Glomerular endothelial cell (primary cell): ENCODE data around the gene SRPK2. TPM values are rescaled to one million over a fixed set of nuclear protein-coding genes. Genes with fewer than 3 reads are reported as not detected.
"Not testable (repeated sequence)": the region's sequence is repeated elsewhere in the genome, so short reads cannot be mapped to it uniquely, and the experiment has no call there.

Experiments used
- DNase-seq: peaks from one replicate; pipeline ENCODE4 v3.0.0-alpha.2; 2011; ENCODE audit warnings: low read depth, low spot score; ENCODE audit errors: extremely low read depth
- total RNA-seq: library from RNA; depleted of rRNA; stranded (reverse); fragments of >200 nt; gene quantifications from 2 replicates; pipeline ENCODE4 v1.2.3, GENCODE V29; 2015

SRPK2 gene
- total RNA-seq, 1 donor from 2014 or later, result 59.6 TPM

- DNase-seq, result no peak
These were observed 120.0 kb downstream of the SRPK2 start for GRCh38 chr7:105268511-105269392.

- DNase-seq, result no peak
These were observed 120.7 kb downstream of the SRPK2 start for GRCh38 chr7:105268056-105268455.

GRCh38 chr7:105267244-105267643 lies 121.5 kb downstream of the SRPK2 start:
- DNase-seq, result no peak

- no peak for DNase-seq
These were observed 124.0 kb downstream of the SRPK2 start for GRCh38 chr7:105264707-105265106.

- DNase-seq, result no peak
These were observed 127.0 kb downstream of the SRPK2 start for GRCh38 chr7:105261689-105262088.

- not testable (repeated sequence) for DNase-seq
These were observed 128.4 kb downstream of the SRPK2 start for GRCh38 chr7:105260201-105260871.

GRCh38 chr7:105258919-105259318 lies 129.8 kb downstream of the SRPK2 start:
- not testable (repeated sequence) for DNase-seq

- no peak for DNase-seq
These were observed 131.4 kb downstream of the SRPK2 start for GRCh38 chr7:105257338-105257737.

GRCh38 chr7:105256761-105257231 lies 131.9 kb downstream of the SRPK2 start:
- DNase-seq, result no peak

GRCh38 chr7:105250706-105251105 lies 138.0 kb downstream of the SRPK2 start:
- no peak for DNase-seq

GRCh38 chr7:105250239-105250638 lies 138.5 kb downstream of the SRPK2 start:
- DNase-seq, result no peak

GRCh38 chr7:105249216-105249615 lies 139.5 kb downstream of the SRPK2 start:
- no peak for DNase-seq

GRCh38 chr7:105246679-105247078 lies 142.0 kb downstream of the SRPK2 start:
- DNase-seq, result no peak

GRCh38 chr7:105246256-105246655 lies 142.5 kb downstream of the SRPK2 start:
- DNase-seq, result no peak

- DNase-seq, result no peak
These were observed 143.2 kb downstream of the SRPK2 start for GRCh38 chr7:105245398-105246114.

- no peak for DNase-seq
These were observed 144.1 kb downstream of the SRPK2 start for GRCh38 chr7:105244594-105244993.

- DNase-seq, result no peak
These were observed 147.5 kb downstream of the SRPK2 start for GRCh38 chr7:105241198-105241597.

GRCh38 chr7:105238198-105238765 lies 150.4 kb downstream of the SRPK2 start:
- no peak for DNase-seq

GRCh38 chr7:105234886-105235285 lies 153.8 kb downstream of the SRPK2 start:
- no peak for DNase-seq

- DNase-seq, result not testable (repeated sequence)
These were observed 155.9 kb downstream of the SRPK2 start for GRCh38 chr7:105232829-105233291.

GRCh38 chr7:105230486-105230885 lies 158.2 kb downstream of the SRPK2 start:
- no peak for DNase-seq
